Chondrocyte (in vitro differentiated cells): ENCODE results near the gene TTLL3. TPM values are rescaled to one million over a fixed set of nuclear protein-coding genes. Genes with fewer than 3 reads are reported as not detected.
A peak's percentile ranks its signal among the peaks of the same experiment; 100 is the strongest.

ENCODE experiments used
- DNase-seq: peaks from one replicate; pipeline ENCODE4 v3.0.0; 2021; ENCODE audit warnings: mixed read lengths, low spot score
- H3K27ac Mint-ChIP-seq: one replicate; pipeline ENCODE4 v1.8.0; 2021; ENCODE audit warnings: mild to moderate bottlenecking, moderate library complexity, mixed read lengths; ENCODE audit not compliant: unreplicated experiment
- H3K27me3 Mint-ChIP-seq: 2 replicates; pipeline ENCODE4 v1.8.0; 2021; ENCODE audit warnings: low read depth, mixed read lengths
- H3K36me3 Mint-ChIP-seq: 2 replicates; pipeline ENCODE4 v1.8.0; 2021; ENCODE audit warnings: low read depth, mixed read lengths
- H3K4me1 Mint-ChIP-seq: 2 replicates; pipeline ENCODE4 v1.8.0; 2021; ENCODE audit warnings: low read depth, mild to moderate bottlenecking, mixed read lengths
- H3K4me3 Mint-ChIP-seq: one replicate; pipeline ENCODE4 v1.8.0; 2021; ENCODE audit warnings: mild to moderate bottlenecking, moderate library complexity, mixed read lengths; ENCODE audit not compliant: unreplicated experiment
- H3K9me3 Mint-ChIP-seq: 2 replicates; pipeline ENCODE4 v1.8.0; 2021; ENCODE audit warnings: low read depth, mixed read lengths
- CTCF ChIP-seq: fragments of 200-600 bp; sonication (generic); IDR thresholded peaks from 2 replicates; pipeline ENCODE4 v1.5.0; 2021; ENCODE audit warnings: antibody characterized with exemption, mild to moderate bottlenecking, moderate library complexity
- total RNA-seq: library from RNA; stranded (reverse); gene quantifications from 3 replicates; pipeline ENCODE4 v1.2.1, GENCODE V29; 2021

TTLL3 gene
- total RNA-seq, 1 donor from 2014 or later = 38.7 TPM

- DNase-seq = no peak
- peak; percentile 26 for TF ChIP-seq CTCF
- Mint-ChIP-seq H3K4me3 (peak overlapping the region; percentile 94), H3K27me3 (no peaks in the 10 kb centered on the region), H3K9me3 (no peaks in the 10 kb centered on the region), H3K27ac (peak overlapping the region; percentile 100), H3K36me3 (peaks cover 19% of the 10 kb centered on the region), H3K4me1 (peaks cover 38% of the 10 kb centered on the region)
Measured at GRCh38 chr3:9793161-9793781, 16.8 kb upstream of the TTLL3 start.

- no peak overlapping the region for H3K27ac Mint-ChIP-seq
- no peaks in the 10 kb centered on the region for H3K27me3 Mint-ChIP-seq
- no peaks in the 10 kb centered on the region for H3K9me3 Mint-ChIP-seq
- peak overlapping the region; percentile 94 for H3K4me3 Mint-ChIP-seq
- H3K36me3 Mint-ChIP-seq = peaks cover 16% of the 10 kb centered on the region
- H3K4me1 Mint-ChIP-seq = peaks cover 38% of the 10 kb centered on the region
- TF ChIP-seq CTCF = no peak
- DNase-seq = no peak
Measured at GRCh38 chr3:9794400-9794799, 15.7 kb upstream of the TTLL3 start.

- Mint-ChIP-seq H3K9me3 (no peaks in the 10 kb centered on the region), H3K4me3 (peak overlapping the region; percentile 38), H3K4me1 (peaks cover 38% of the 10 kb centered on the region), H3K27me3 (no peaks in the 10 kb centered on the region), H3K36me3 (peaks cover 21% of the 10 kb centered on the region), H3K27ac (peak overlapping the region; percentile 14)
- no peak for DNase-seq
- TF ChIP-seq CTCF = no peak
Measured at GRCh38 chr3:9795207-9795606, 14.9 kb upstream of the TTLL3 start.

GRCh38 chr3:9797196-9797945 lies 12.7 kb upstream of the TTLL3 start:
- peaks cover 28% of the 10 kb centered on the region for H3K36me3 Mint-ChIP-seq

More at GRCh38 chr3:9797196-9797945, 12.7 kb upstream of the TTLL3 start:
- Mint-ChIP-seq H3K27me3 (no peaks in the 10 kb centered on the region), H3K27ac (no peak overlapping the region), H3K4me3 (no peak overlapping the region), H3K4me1 (peaks cover 21% of the 10 kb centered on the region), H3K9me3 (no peaks in the 10 kb centered on the region)
- no peak for DNase-seq
- TF ChIP-seq CTCF = no peak
